ENCODE measurements around the gene TMTC1.

TMTC1 gene

DNA sequence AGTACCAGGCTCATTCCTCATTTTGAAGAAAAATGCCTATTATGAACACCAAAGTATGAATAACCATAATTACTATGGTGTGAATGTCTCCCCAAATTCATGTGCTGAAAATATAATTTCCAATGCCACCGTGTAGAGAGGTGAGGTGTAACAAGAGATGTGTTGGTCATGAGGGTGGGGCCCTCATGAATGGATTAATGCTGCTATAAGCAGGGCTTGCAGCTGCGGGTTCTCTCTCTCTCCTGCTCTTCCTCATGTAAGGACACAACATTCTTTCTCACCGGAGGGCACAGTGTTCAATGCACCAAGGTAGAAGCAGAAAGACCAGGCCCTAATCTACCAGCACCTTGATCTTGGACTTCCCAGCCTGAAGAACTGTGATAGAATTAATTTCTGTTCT is 70.0 kb downstream of the TMTC1 start:
- DNase-seq (ENCODE audit: low spot score): no peak
- FAIRE-seq: no peak

DNA sequence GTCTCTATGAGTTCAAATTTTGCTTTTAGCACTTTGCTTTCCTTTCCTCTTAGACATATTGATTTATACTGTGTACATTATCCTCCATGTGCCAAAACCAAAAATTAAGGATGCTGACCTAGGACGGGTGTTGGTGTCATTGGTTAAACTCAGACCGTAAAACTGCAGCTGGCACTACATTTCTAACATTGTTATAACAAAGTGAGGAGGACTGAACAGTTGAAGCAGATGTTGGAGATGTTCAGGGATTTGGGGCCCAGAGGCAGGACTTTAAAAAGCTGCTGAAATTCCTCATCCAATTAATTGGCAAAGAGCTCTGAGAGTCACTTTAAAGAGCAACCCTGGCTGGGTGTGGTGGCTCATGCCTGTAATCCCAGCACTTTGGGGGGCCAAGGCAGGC is 72.4 kb downstream of the TMTC1 start:
- FAIRE-seq (no peak), DNase-seq (ENCODE audit: low spot score) (no peak)

DNA sequence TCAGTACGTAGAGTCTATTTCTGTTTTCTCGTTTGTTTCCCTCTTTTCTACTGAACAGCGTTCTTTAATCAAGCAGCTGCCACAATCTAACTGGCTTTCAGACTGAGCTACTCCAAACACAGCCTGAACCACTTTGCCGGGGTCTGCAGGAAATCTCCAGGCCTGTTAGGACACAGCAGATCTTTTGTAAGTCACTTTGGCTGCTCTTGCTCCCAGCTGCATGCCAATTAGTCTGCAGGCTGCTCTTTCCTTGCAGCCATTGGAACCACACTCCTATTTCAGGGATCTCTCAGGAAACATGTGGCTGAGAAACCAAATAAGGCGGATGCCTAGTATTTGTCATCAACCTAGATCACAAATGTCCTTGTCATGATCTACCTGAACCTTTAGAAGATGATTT is 73.6 kb downstream of the TMTC1 start:
- no peak for FAIRE-seq
- DNase-seq (ENCODE audit: low spot score): no peak

GRCh38 chr12:29709496-29710040 is 74.2 kb downstream of the TMTC1 start:
- DNase-seq (ENCODE audit: low spot score): no peak
- no peak for FAIRE-seq

GRCh38 chr12:29709054-29709453 is 74.7 kb downstream of the TMTC1 start:
- FAIRE-seq (no peak), DNase-seq (ENCODE audit: low spot score) (no peak)

- FAIRE-seq (no peak), DNase-seq (ENCODE audit: low spot score) (no peak)
Observed at GRCh38 chr12:29707846-29708245, 75.9 kb downstream of the TMTC1 start.

- FAIRE-seq (no peak), DNase-seq (ENCODE audit: low spot score) (no peak)
Observed at GRCh38 chr12:29706311-29706710, 77.4 kb downstream of the TMTC1 start.

GRCh38 chr12:29703528-29703927 is 80.2 kb downstream of the TMTC1 start:
- no peak for FAIRE-seq
- no peak for DNase-seq (ENCODE audit: low spot score)

GRCh38 chr12:29702972-29703371 is 80.8 kb downstream of the TMTC1 start:
- no peak for DNase-seq (ENCODE audit: low spot score)
- no peak for FAIRE-seq

DNA sequence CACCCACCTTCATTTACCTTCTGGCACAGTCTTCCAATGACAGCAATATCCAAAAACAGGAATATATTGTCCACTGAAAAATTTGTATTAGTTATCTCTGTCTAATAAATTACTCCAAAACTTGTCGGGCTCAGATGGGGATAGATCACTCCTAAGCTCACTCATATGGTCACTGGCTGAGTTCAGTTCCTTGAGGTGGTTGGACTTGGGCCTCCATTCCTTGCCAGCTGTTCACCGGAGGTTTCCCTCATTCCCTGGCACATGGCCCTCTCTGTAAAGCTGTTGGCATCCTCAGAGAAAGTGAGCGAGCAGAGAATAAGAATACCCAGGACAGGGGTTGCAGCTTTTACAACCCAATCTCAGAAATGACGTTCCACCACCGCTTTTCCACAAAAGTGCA is 81.5 kb downstream of the TMTC1 start:
- DNase-seq (ENCODE audit: low spot score) (no peak), FAIRE-seq (no peak)

DNA sequence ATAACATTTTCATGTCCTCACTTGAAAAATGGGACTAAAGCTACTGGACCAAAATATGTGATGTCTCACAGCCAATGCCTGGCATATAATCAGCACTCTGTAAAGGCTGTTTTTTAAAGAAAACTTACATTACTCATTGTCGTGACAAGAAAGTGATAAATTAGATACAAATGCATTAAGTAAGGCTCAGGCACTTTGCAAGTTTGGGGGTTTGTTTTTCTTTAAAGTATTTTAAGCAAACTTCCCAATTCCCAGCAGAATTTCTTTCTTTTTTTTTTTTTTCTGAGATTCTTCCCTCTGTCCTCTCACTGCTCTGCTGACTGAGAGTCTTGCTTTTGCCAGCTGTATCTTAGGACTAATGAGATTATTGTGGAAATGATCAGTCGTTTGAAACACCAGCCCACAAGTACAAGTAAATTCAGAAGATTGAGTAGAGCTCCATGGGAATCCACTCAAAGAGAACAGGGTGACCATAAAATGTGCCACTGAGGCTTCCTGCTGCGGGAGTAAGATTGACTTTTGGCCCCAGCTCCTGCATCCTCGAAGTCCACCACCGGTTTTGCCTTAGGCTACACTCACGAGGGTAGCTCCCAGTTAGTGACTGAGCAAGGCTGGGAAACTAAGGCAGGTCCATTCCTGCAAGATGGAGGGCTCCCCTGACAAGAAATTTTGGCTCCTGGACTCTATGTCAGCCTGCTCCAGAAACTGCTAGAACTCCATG is 82.8 kb downstream of the TMTC1 start:
- DNase-seq (ENCODE audit: low spot score): no peak
- no peak for FAIRE-seq

- no peak for DNase-seq (ENCODE audit: low spot score)
- FAIRE-seq: no peak
Observed at GRCh38 chr12:29698756-29699155, 85.0 kb downstream of the TMTC1 start.

- FAIRE-seq: no peak
Observed at GRCh38 chr12:29695800-29696199, 87.9 kb downstream of the TMTC1 start.

DNA sequence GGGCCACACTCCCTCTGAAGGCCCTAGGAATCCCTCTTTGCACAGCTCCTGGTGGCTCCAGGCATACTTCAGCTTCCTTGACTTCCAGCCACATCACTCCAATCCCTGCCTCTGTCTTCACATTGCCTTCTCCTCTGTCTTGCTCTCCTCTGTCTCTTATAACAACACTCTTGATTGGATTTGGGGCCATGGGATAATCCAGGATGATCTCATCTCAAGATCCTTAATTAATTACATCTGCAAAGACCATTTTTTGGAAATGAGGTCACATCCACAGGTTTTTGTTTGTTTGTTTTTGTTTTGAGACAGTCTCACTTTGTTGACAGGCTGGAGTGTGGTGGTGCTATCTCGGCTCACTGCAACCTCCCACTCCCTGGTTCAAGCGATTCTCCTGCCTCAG is 88.7 kb downstream of the TMTC1 start:
- DNase-seq (ENCODE audit: low spot score) (no peak), FAIRE-seq (no peak)

More at GRCh38 chr12:29695800-29696199, 87.9 kb downstream of the TMTC1 start:
- no peak for DNase-seq (ENCODE audit: low spot score)

DNA sequence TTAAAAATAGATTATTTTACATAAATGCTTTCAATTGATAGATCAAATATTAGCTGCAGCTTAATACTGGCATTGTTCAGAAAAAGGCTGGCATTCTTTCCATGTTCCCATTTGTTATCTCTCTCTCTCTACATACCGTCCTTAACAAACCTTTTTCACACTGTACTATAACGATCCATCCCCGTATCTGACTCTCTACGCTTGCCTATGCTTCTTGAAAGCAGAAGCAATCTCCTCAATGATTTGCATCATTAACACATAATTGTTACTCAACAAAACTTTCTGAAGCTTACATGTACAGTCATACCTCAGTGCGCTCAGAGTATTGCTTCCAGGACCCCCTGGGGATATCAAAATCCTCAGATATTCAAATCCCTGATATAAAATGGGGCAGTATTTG is 89.7 kb downstream of the TMTC1 start:
- FAIRE-seq: no peak
- no peak for DNase-seq (ENCODE audit: low spot score)

GRCh38 chr12:29692237-29692636 is 91.5 kb downstream of the TMTC1 start:
- DNase-seq (ENCODE audit: low spot score) (no peak), FAIRE-seq (no peak)

- FAIRE-seq (no peak), DNase-seq (ENCODE audit: low spot score) (no peak)
Observed at GRCh38 chr12:29691161-29691854, 92.4 kb downstream of the TMTC1 start.

DNA sequence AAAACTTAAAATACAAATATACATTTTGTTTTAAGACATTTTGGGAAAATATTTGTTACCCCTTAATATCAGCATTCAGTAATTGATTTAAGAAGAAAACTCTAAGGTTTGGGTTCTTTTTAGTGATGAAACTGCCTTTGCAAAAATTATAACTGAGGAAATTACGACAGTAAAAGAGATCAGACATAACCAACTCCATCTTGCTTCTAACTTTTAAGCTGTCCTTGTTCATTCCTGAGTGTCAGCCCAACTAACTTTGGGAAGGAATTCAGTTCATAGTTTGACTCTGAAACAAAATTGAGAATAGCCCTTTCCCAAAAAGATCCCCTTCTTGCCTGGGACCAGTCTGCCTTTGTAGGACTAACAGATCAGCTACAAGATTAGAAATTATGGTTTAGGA is 93.0 kb downstream of the TMTC1 start:
- FAIRE-seq (no peak), DNase-seq (ENCODE audit: low spot score) (no peak)

GRCh38 chr12:29688914-29689313 is 94.8 kb downstream of the TMTC1 start:
- DNase-seq (ENCODE audit: low spot score) (no peak), FAIRE-seq (no peak)

DNA sequence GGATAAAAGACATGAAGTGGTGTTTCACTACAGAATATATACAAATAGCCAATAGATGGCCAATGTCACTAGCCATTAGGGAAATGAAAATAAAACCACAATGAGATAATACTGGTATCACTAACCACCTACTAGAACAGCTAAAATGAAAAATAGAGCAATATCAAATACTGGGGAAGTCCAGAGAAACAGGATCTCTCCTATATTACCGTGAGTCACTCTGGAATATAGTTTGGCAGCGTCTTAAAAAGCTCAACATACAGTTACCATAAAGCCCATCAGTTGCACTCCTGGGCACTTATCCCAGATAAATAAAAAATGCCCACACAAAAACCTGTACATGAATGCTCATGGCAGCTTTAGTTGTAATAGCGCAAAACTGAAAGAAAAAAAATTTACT is 101.7 kb downstream of the TMTC1 start:
- no peak for FAIRE-seq
- DNase-seq (ENCODE audit: low spot score): no peak

DNA sequence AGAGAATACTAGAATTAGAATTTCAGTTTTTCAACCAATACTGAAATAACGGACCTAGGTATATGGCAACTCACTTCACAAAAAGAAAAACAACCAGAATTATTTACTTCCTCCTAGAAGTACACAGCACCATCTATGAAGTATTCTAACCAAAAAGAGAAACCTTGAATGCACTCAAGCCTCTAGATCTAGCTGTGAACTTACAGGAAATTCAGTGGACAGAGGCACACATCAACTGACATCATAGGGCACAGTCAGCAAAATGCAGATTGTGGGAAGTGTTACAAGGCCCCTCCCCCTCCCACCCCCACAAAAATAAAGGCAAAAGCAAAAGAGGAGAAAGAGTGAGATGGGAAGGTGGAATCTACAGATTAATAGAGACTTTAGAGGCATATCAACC is 102.4 kb downstream of the TMTC1 start:
- FAIRE-seq: no peak
- no peak for DNase-seq (ENCODE audit: low spot score)

DNA sequence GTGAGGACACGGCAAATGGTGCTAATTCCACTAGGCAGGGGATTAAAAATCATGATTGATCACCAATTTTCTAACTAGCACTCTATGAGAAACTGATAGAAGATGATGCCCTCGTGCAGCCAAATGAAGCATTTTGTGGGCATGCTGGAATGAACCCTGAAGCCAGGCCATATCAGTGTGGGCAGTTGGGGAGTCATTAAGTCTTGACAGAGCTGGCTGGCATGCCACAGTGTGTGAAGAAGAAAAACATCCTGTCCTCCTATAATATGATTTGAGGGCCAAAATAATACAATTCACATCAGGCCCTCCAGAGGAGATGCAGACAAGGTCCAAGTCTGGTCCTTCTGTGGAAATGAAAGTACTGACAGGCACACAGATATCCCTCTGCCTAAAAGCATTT is 107.1 kb downstream of the TMTC1 start:
- FAIRE-seq: no peak
- DNase-seq (ENCODE audit: low spot score): no peak

GRCh38 chr12:29674463-29674862 is 109.3 kb downstream of the TMTC1 start:
- DNase-seq (ENCODE audit: low spot score): no peak
- FAIRE-seq: no peak
